Stimulated activated naive CD8-positive, alpha-beta T cell treated with anti-CD3 and anti-CD28 coated beads, Interleukin-15, Interleukin-2, amounts not matched to agents 100 ng/mL and 50 ng/mL, for 24 hours (primary cell): ENCODE results near the gene ATP2A2.

ENCODE experiments used
- H3K27ac Mint-ChIP-seq: one replicate; pipeline ENCODE4 v1.8.0; 2021; ENCODE audit warnings: mild to moderate bottlenecking, mixed read lengths
- H3K27me3 Mint-ChIP-seq: one replicate; pipeline ENCODE4 v1.8.0; 2021; ENCODE audit warnings: mixed read lengths
- H3K36me3 Mint-ChIP-seq: one replicate; pipeline ENCODE4 v1.8.0; 2021; ENCODE audit warnings: low read depth, mixed read lengths
- H3K4me1 Mint-ChIP-seq: one replicate; pipeline ENCODE4 v1.8.0; 2021; ENCODE audit warnings: low read depth, mixed read lengths
- H3K4me3 Mint-ChIP-seq: one replicate; pipeline ENCODE4 v1.8.0; 2021; ENCODE audit warnings: mild to moderate bottlenecking, mixed read lengths
- H3K9me3 Mint-ChIP-seq: one replicate; pipeline ENCODE4 v1.8.0; 2021; ENCODE audit warnings: mixed read lengths

ATP2A2 gene

DNA sequence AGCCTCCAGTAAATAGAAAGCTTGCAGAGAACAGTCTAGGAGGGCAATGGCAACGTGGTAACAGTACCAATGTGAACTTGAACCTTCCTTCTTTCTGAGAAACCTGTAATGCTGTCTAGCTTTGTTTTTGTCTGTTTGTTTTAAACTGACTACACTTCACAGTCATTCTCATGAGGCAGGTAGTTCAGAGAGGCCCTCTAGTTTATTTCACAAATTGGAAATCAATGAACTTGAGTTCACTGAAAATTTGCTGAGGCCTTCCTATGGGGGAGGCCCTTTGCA, 2.9 kb upstream of the ATP2A2 start:
- no peak overlapping the region for H3K27ac Mint-ChIP-seq

DNA sequence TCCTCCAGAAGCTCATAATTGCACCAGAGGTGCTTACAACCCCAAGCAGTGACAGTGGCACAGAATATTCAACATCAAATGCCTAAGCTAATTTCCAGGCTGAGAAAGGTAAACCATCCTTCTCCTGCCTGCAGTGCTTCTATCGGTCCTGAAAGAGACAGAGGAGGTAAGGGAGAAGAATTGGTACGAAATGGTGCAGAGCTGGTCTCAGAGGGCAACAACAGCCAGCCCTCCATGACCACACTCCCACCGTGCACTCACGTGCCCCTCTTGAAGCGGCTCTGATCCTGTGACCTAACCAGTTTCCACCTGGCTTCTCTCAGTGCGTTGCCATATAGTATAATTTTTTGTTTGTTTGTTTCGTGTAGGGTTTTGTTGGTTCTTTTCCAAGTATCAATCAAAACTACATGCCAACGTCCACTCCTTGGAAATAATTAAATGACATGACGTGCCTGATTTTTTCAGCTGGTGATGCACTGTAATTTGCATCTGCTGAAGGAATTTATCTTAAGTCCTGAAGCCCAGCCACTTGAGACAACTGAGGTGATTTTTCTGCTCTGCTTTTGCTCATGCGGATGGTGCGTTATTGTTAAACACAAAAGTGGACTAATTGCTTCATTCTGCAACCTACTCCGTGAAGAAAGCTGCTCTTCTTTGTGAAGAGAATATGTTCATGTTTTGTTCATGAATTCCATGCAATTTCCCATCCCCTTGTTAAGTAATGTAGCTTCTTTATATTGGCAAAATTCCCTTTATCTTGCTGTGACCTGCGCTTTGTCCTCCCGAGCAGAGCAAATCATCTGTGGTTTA, 1.3 kb upstream of the ATP2A2 start:
- Mint-ChIP-seq H3K4me3 (peak overlapping the region; percentile 82), H3K36me3 (peaks cover 28% of the 10 kb centered on the region), H3K9me3 (no peaks in the 10 kb centered on the region), H3K4me1 (peaks cover 36% of the 10 kb centered on the region), H3K27me3 (no peaks in the 10 kb centered on the region), H3K27ac (peak overlapping the region; percentile 82)

More for the DNA sequence above, 2.9 kb upstream of the ATP2A2 start:
- Mint-ChIP-seq H3K9me3 (no peaks in the 10 kb centered on the region), H3K4me3 (no peak overlapping the region), H3K4me1 (peaks cover 20% of the 10 kb centered on the region), H3K27me3 (no peaks in the 10 kb centered on the region), H3K36me3 (peaks cover 12% of the 10 kb centered on the region)

DNA sequence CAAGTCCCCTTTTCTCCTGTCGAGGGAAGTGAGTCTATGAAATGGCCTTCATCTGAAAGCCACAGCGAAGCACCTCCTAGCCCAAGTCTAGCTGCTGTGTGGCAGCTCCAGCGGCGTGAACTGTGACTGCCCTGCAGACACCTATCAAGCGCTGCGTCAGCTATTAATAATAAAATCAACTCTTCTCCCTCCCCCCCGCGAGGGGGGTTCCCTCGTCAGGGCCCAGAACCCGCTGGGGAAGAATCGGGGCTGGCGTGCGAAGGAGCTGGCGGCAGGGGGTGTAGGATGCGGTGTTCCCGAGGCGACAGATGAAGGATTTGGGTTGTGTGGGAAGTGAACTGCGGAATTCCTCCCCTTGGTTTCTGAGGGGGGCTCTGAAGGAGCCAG, 662 bp upstream of the ATP2A2 start:
- Mint-ChIP-seq H3K27ac (peak overlapping the region; percentile 82), H3K4me3 (peak overlapping the region; percentile 82), H3K4me1 (peaks cover 42% of the 10 kb centered on the region), H3K36me3 (peaks cover 34% of the 10 kb centered on the region), H3K9me3 (no peaks in the 10 kb centered on the region), H3K27me3 (no peaks in the 10 kb centered on the region)

DNA sequence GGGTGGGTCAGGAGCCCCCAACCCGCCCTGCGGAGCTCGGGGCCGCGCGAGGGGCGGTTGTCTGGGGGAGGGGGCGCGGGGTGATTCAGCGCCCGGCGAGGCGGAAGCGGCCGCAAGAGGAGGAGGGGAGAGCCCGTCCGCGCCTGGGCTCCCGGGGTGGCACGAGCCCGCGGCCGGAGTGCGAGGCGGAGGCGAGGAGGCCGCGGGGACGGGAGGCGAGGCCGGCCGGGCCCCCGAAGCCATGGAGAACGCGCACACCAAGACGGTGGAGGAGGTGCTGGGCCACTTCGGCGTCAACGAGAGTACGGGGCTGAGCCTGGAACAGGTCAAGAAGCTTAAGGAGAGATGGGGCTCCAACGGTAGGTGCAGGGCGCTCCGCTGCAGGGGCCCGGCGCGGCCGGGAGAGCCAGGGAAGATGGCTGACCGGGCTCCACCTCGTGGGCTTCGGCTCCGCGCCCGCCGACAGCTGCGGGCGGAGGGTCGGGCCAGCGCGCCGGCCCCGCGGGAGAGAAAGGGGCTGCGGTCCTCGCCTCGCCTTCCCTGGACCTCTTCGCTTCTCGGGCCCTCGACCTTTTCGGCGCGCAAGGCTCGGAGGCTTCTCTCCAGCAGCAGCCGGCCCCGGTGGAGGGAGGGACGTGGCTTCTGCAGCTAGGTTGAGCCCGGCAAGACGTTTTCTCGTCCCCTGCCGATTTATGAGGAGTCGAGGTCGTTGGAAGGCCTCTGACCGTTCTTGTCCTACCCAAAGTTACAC, 677 bp downstream of the ATP2A2 start:
- no peaks in the 10 kb centered on the region for H3K9me3 Mint-ChIP-seq
- H3K36me3 Mint-ChIP-seq, result peaks cover 48% of the 10 kb centered on the region
- no peaks in the 10 kb centered on the region for H3K27me3 Mint-ChIP-seq
- peak overlapping the region; percentile 95 for H3K27ac Mint-ChIP-seq
- H3K4me1 Mint-ChIP-seq, result peaks cover 56% of the 10 kb centered on the region
- peak overlapping the region; percentile 95 for H3K4me3 Mint-ChIP-seq

DNA sequence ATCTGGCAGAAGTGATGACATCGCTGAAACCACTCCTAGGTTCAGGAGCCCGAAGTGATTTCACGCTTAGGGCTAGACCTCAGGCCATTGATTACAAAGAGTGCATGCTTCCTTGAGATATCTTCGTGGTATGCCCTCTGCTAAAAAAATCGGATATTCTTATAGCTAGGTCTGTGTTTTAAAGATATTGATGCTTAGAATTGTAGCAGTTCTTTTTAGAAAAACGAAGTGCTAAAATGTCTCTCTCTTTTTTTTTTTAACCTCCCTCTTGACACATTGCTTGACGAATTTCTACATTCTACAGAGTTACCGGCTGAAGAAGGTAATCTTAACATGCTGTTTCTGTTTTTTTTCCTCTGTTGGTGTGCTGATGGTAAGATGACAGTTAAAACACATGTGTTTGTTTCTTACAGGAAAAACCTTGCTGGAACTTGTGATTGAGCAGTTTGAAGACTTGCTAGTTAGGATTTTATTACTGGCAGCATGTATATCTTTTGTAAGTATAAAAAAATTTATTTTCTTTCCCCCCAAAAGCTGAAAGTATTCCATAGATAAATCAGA, 1.3 kb downstream of the ATP2A2 start:
- H3K9me3 Mint-ChIP-seq, result no peaks in the 10 kb centered on the region
- H3K36me3 Mint-ChIP-seq, result peaks cover 53% of the 10 kb centered on the region
- peaks cover 61% of the 10 kb centered on the region for H3K4me1 Mint-ChIP-seq
- H3K4me3 Mint-ChIP-seq, result peak overlapping the region; percentile 95
- peak overlapping the region; percentile 95 for H3K27ac Mint-ChIP-seq
- H3K27me3 Mint-ChIP-seq, result no peaks in the 10 kb centered on the region

DNA sequence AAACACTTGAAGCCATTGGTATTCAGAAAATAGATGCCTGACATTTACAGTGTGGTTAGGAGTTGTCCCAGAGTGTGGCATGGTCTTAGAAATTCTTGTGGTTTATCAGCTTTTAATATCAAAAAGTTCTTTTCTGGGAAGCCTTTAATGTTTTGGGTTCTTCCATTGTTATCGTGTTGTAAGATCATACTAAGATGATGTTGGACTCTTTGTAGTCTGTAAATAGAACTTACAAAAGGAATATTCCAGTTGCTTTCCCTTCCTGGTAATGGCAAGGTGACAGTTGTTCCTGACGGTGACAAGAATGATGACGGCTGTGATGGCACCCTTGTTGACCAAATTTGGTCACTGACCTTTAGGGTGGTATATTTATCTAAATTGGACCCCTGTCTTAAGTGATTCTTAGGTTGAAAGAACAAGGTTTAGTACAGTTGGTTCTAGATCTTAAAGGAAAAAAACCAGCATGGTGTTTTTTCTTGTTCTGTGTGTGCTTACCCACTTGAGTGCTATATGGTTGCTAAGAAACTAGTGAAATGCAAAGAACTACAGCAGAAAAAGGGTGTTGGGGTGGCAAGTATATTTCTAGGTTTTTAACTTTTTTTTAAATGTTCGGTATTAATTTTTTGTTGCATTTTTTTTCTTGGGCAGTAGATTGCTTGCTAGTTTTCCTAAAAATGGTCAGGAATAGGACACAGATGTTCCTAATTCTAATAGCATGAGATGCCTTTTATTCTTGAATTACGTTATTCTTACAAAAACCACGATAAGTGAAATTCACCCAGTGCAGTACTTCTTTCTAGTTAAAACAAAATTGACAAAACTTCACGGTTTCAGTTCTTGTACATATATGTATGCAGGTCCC, 2.1 kb downstream of the ATP2A2 start:
- H3K27me3 Mint-ChIP-seq, result no peaks in the 10 kb centered on the region
- peak overlapping the region; percentile 95 for H3K27ac Mint-ChIP-seq
- peaks cover 69% of the 10 kb centered on the region for H3K4me1 Mint-ChIP-seq
- H3K9me3 Mint-ChIP-seq, result no peaks in the 10 kb centered on the region
- peak overlapping the region; percentile 95 for H3K4me3 Mint-ChIP-seq
- peaks cover 59% of the 10 kb centered on the region for H3K36me3 Mint-ChIP-seq

DNA sequence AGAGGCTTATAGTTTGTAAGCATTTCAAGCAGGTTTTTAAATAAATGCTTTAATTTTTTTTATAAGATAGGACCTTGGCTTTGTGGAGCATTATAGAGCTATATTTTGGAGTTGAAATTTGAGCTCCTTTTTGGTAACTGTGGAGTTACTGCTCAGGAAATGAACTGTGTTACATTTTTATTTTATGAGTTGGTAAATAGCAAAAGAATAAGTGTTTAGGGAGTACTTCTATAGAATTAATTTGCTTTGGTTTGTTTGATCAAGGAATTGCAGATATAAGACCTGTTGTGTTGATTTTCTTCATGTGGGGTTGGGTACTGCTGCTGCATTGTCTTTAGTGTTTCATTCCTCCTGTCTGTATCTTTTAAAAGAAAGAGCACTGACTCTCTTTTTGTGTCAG, 3.5 kb downstream of the ATP2A2 start:
- H3K27ac Mint-ChIP-seq, result no peak overlapping the region
- H3K4me3 Mint-ChIP-seq, result peak overlapping the region; percentile 95
- peaks cover 71% of the 10 kb centered on the region for H3K36me3 Mint-ChIP-seq
- H3K9me3 Mint-ChIP-seq, result no peaks in the 10 kb centered on the region
- no peaks in the 10 kb centered on the region for H3K27me3 Mint-ChIP-seq
- peaks cover 83% of the 10 kb centered on the region for H3K4me1 Mint-ChIP-seq

DNA sequence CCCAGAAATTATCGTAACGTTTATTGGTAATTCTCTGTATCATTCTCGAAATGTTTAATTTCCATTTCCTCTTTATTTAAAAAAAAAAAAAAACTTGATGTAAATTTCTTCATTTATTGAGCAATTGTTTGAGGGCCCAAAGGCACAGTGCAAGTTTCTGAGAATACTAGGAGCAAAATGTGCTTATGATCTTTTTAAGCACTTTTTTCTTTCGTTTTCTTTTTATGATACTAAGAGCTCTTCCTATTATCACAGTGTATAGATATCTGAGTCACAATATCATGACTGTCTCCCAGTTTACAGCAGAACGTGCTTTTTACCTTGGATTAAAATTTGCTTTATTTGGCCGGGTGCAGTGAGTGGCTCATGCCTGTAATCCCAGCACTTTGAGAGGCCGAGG, 5.6 kb downstream of the ATP2A2 start:
- Mint-ChIP-seq H3K4me1 (peaks cover 85% of the 10 kb centered on the region), H3K27me3 (no peaks in the 10 kb centered on the region), H3K36me3 (peaks cover 84% of the 10 kb centered on the region), H3K27ac (peak overlapping the region; percentile 45), H3K9me3 (no peaks in the 10 kb centered on the region), H3K4me3 (peak overlapping the region; percentile 53)

DNA sequence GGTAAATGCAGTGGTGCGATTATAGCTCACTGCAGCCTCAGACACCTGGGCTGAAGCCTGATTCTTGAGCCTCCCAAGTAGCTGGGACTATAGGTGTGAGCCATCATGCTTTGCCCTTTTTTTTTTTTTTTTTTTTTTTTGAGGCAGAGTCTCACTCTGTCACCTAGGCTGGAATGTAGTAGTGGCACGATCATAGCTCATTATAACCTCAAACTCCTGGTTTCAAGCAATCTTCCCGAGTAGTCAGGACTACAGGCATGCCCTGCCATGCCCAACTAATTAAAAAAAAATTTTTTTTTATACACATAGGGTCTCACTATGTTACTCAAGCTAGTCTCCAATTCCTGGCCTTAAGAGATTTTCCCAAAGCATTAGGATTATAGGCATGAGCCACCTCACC, 6.9 kb downstream of the ATP2A2 start:
- Mint-ChIP-seq H3K4me3 (no peak overlapping the region), H3K27ac (no peak overlapping the region), H3K27me3 (no peaks in the 10 kb centered on the region), H3K9me3 (no peaks in the 10 kb centered on the region), H3K4me1 (peaks cover 75% of the 10 kb centered on the region), H3K36me3 (peaks cover 87% of the 10 kb centered on the region)

DNA sequence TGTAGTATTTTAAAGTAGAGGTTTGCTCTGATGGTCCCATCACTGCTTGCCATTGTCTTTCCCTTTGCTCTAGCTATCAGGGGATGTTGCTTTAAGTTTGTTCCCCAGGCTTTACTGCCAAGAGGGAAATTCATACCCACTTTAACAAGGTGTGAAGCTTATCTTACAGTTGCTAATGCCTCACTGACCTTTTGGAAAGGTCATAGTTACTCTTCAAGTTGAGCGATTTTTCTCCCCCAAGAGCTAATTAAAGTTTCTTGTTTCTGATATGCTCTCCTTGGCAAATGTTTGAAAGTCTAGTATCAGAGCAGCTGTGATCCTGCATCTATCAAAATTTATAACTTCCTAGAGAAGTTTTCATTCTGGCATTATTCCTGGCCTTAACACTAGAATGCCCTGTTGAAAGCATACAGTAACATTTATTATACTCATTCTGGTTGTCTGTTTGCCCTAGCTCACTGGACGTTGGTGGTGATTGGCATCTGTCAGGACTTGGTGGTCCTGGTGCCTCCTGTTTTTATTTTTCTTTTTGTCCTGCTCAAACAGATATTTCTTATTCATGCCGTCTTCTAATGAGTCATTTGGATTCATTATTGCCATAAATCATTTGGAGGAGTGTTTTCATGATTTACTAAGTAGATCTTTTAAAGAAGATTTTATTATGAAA, 8.1 kb downstream of the ATP2A2 start:
- Mint-ChIP-seq H3K4me3 (peak overlapping the region; percentile 66), H3K27ac (peak overlapping the region; percentile 54), H3K36me3 (peaks cover 82% of the 10 kb centered on the region)

DNA sequence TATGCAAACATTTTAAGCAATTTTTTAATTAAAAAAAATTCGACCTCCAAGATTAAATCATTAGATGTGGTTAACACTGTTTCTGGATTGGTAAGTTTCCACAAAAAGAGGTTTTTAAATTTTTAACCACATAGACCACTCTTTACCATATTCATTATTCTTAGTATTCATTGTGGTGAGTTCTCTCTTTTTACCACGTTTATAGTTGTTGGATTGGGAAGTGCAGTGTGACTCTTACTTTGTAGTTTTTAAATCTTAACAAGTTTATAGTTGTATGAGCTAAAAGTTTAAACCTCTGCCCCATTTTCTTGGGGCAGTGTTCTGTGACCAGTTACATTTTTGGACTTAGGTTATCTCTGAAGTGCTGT, 8.6 kb downstream of the ATP2A2 start:
- H3K4me1 Mint-ChIP-seq, result peaks cover 58% of the 10 kb centered on the region
- no peaks in the 10 kb centered on the region for H3K9me3 Mint-ChIP-seq
- H3K27ac Mint-ChIP-seq, result peak overlapping the region; percentile 54
- peak overlapping the region; percentile 66 for H3K4me3 Mint-ChIP-seq
- peaks cover 81% of the 10 kb centered on the region for H3K36me3 Mint-ChIP-seq
- no peaks in the 10 kb centered on the region for H3K27me3 Mint-ChIP-seq

More for the DNA sequence above, 8.1 kb downstream of the ATP2A2 start:
- H3K4me1 Mint-ChIP-seq, result peaks cover 63% of the 10 kb centered on the region
- no peaks in the 10 kb centered on the region for H3K27me3 Mint-ChIP-seq
- H3K9me3 Mint-ChIP-seq, result no peaks in the 10 kb centered on the region

DNA sequence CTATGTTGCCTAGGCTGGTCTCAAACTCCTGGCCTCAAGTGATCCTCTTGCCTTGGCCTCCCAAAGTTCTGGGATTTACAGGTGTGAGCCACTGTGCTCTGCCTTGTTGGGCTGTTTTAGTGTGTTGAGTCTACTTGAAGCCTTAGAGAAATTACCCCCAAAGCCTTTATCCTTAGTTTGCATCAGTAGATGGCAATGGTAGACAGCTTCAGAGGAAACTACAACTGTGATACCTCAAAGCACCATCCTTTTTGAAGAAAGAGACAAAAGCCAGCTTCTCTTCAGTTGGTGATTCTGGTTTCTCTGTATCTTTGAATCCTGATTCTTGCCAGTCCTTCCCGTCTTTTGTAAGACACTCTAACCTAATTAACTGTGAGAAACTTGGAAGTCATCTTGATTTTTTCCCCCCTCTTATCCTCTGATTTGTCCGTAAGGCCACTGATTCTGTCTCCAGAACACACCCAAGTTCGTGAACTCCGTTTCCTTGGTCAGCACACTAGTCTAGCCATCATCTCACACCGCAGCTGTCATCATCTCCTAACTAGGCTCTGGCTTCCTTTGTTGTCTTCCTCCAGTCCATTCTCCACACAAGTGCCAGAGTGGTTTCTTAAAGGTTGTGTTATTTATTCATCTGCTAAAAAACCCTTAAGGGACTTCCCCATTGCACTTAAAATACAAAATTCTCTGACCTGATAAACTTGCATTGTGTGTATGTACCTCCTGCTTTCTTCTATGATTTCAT, 20.2 kb downstream of the ATP2A2 start:
- Mint-ChIP-seq H3K9me3 (no peaks in the 10 kb centered on the region), H3K4me1 (peaks cover 31% of the 10 kb centered on the region), H3K27me3 (no peaks in the 10 kb centered on the region), H3K27ac (peak overlapping the region; percentile 19), H3K36me3 (peaks cover 77% of the 10 kb centered on the region), H3K4me3 (no peak overlapping the region)

DNA sequence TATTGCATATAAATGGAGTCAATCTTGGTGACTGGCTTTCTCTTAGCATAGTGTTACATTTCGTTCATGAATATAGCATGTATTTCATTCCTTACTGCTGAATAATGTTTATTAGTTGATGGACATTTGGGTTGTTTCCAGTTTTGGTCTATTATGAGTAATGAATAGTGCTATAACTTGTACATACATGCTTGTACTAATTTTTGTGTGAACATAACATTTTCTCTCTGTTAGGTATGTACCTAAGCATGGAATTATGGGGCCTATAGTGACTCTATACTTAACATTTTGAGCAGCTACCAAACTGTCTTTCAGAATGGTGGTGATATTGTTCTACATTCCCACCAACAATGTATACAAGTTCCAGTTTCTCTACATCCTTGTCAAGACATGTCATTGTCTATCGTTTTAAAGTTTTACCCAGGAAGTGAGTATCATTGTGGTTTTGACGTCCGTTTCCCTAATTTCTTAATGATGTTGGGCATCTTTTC, 23.1 kb downstream of the ATP2A2 start:
- Mint-ChIP-seq H3K4me1 (peaks cover 54% of the 10 kb centered on the region), H3K9me3 (no peaks in the 10 kb centered on the region), H3K4me3 (no peak overlapping the region), H3K27ac (no peak overlapping the region), H3K36me3 (peaks cover 75% of the 10 kb centered on the region), H3K27me3 (no peaks in the 10 kb centered on the region)

DNA sequence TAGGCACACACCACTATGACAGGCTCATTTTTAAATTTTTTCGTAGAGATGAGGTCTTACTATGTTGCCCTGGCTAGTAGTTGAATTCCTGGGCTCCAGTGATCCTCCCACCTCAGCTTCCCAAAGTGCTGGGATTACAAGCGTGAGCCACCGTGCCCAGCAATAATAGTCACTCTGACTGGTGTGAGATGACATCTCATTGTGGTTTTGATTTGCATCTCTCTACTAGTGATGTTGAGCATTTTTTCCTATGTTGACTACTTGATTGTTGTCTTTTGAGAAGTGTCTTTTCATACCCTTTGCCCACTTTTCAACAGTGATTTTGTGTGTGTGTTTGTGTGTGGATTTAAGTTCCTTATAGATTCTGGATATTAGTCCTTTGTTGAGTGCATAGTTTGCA, 26.3 kb downstream of the ATP2A2 start:
- no peak overlapping the region for H3K4me3 Mint-ChIP-seq
- H3K36me3 Mint-ChIP-seq, result peaks cover 64% of the 10 kb centered on the region
- H3K4me1 Mint-ChIP-seq, result peaks cover 56% of the 10 kb centered on the region
- H3K27me3 Mint-ChIP-seq, result no peaks in the 10 kb centered on the region
- H3K27ac Mint-ChIP-seq, result peak overlapping the region; percentile 19
- no peaks in the 10 kb centered on the region for H3K9me3 Mint-ChIP-seq
